Neural cell (in vitro differentiated cells): ENCODE data around the gene TAF11L14.

Experiments used
- EP300 ChIP-seq: fragments of 450-650 bp; conservative IDR thresholded peaks from 2 replicates; pipeline ENCODE4 v1.6.1; 2014; ENCODE audit warnings: antibody characterized with exemption, mild to moderate bottlenecking, moderate library complexity; ENCODE audit not compliant: poor library complexity, severe bottlenecking
- EZH2 ChIP-seq: fragments of 200-600, 300-800 bp; shearing (Covaris generic), sonication (generic); IDR thresholded peaks from 2 replicates; pipeline ENCODE4 v1.6.1; 2014; ENCODE audit warnings: antibody characterized with exemption, low read length, borderline replicate concordance, mild to moderate bottlenecking; ENCODE audit not compliant: insufficient read depth, poor library complexity, severe bottlenecking
- MXI1 ChIP-seq: fragments of 450-650 bp; conservative IDR thresholded peaks from 2 replicates; pipeline ENCODE4 v1.6.1; 2014; ENCODE audit warnings: antibody characterized with exemption, mild to moderate bottlenecking; ENCODE audit not compliant: poor library complexity, severe bottlenecking
- POLR2AphosphoS5 ChIP-seq: IDR thresholded peaks from 2 replicates; pipeline ENCODE4 v1.6.1; 2012
- TAF1 ChIP-seq: IDR thresholded peaks from 2 replicates; pipeline ENCODE4 v1.6.1; 2012; ENCODE audit warnings: low read depth
- TF ChIP-seq, protein P1 (sequence below): fragments of 450-650 bp; IDR thresholded peaks from 2 replicates; pipeline ENCODE4 v1.5.1; 2014; ENCODE audit warnings: antibody characterized with exemption, mild to moderate bottlenecking, moderate library complexity; ENCODE audit not compliant: poor library complexity, severe bottlenecking
- TF ChIP-seq, protein P2 (sequence below): IDR thresholded peaks from 2 replicates; pipeline ENCODE4 v1.6.1; 2012; ENCODE audit warnings: borderline replicate concordance

DNA sequence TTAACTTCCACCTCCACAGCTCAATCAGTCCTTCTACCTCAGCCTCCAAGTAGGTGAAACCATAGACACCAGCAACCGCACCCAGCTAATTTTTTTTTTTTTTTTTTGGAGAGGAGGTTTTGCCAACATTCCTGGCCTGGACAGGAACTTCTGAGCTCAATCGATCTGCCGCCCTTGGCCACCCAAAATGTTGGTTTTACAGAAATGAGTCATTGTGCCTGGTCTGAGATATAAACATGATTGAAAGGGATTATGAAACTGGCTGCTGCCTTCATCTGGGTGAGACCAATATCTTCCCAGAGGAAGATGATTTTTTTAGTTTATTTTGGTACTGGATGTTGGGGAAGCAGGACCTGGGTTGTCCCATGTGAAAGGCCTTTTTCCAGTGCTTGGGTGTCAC, 14.9 kb upstream of the TAF11L14 start:
- TF ChIP-seq, protein P1, sequence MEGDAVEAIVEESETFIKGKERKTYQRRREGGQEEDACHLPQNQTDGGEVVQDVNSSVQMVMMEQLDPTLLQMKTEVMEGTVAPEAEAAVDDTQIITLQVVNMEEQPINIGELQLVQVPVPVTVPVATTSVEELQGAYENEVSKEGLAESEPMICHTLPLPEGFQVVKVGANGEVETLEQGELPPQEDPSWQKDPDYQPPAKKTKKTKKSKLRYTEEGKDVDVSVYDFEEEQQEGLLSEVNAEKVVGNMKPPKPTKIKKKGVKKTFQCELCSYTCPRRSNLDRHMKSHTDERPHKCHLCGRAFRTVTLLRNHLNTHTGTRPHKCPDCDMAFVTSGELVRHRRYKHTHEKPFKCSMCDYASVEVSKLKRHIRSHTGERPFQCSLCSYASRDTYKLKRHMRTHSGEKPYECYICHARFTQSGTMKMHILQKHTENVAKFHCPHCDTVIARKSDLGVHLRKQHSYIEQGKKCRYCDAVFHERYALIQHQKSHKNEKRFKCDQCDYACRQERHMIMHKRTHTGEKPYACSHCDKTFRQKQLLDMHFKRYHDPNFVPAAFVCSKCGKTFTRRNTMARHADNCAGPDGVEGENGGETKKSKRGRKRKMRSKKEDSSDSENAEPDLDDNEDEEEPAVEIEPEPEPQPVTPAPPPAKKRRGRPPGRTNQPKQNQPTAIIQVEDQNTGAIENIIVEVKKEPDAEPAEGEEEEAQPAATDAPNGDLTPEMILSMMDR, result no peak
- no peak for TF ChIP-seq EZH2
- no peak for TF ChIP-seq EP300
- TF ChIP-seq, protein P2, sequence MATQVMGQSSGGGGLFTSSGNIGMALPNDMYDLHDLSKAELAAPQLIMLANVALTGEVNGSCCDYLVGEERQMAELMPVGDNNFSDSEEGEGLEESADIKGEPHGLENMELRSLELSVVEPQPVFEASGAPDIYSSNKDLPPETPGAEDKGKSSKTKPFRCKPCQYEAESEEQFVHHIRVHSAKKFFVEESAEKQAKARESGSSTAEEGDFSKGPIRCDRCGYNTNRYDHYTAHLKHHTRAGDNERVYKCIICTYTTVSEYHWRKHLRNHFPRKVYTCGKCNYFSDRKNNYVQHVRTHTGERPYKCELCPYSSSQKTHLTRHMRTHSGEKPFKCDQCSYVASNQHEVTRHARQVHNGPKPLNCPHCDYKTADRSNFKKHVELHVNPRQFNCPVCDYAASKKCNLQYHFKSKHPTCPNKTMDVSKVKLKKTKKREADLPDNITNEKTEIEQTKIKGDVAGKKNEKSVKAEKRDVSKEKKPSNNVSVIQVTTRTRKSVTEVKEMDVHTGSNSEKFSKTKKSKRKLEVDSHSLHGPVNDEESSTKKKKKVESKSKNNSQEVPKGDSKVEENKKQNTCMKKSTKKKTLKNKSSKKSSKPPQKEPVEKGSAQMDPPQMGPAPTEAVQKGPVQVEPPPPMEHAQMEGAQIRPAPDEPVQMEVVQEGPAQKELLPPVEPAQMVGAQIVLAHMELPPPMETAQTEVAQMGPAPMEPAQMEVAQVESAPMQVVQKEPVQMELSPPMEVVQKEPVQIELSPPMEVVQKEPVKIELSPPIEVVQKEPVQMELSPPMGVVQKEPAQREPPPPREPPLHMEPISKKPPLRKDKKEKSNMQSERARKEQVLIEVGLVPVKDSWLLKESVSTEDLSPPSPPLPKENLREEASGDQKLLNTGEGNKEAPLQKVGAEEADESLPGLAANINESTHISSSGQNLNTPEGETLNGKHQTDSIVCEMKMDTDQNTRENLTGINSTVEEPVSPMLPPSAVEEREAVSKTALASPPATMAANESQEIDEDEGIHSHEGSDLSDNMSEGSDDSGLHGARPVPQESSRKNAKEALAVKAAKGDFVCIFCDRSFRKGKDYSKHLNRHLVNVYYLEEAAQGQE, result no peak
- no peak for TF ChIP-seq POLR2AphosphoS5
- TF ChIP-seq TAF1, result no peak
- no peak for TF ChIP-seq MXI1
